Endothelial cell of umbilical vein (primary cell): Measurements from ENCODE around the gene PDCD7.

Source experiments
- CTCF ChIP-seq, 2 donors: IDR thresholded peaks; 1 replicate in 1 of 2; 2 replicates in 1 of 2; pipeline ENCODE4 v1.5.1; 2011; ENCODE audit warnings: low read length in 2 of 2, mild to moderate bottlenecking in 2 of 2, moderate library complexity in 2 of 2, control low read depth in 1 of 2, inconsistent platforms in 1 of 2, low read depth in 1 of 2; ENCODE audit not compliant: insufficient read depth in 1 of 2; ENCODE audit errors: extremely low read depth in 1 of 2
- EZH2 ChIP-seq: IDR thresholded peaks from 2 replicates; pipeline ENCODE4 v1.6.1; 2012; ENCODE audit warnings: borderline replicate concordance, low read depth, mild to moderate bottlenecking, moderate library complexity, low read length, inconsistent platforms; ENCODE audit not compliant: severe bottlenecking
- FOS ChIP-seq: IDR thresholded peaks from 2 replicates; pipeline ENCODE4 v1.6.1; 2011; ENCODE audit warnings: mild to moderate bottlenecking, low read length, moderate library complexity, borderline replicate concordance; ENCODE audit not compliant: insufficient read depth
- JUN ChIP-seq: IDR thresholded peaks from 2 replicates; pipeline ENCODE4 v1.6.1; 2011; ENCODE audit warnings: borderline replicate concordance, low read depth; ENCODE audit not compliant: insufficient read length, insufficient read depth
- MYC ChIP-seq: IDR thresholded peaks from one replicate; pipeline ENCODE4 v1.6.1; 2011; ENCODE audit warnings: mild to moderate bottlenecking, low read depth, low read length
- POLR2A ChIP-seq: IDR thresholded peaks from 2 replicates; pipeline ENCODE4 v1.6.1; 2012; ENCODE audit warnings: low read depth, mild to moderate bottlenecking, control low read depth, low read length
- POLR2AphosphoS5 ChIP-seq: IDR thresholded peaks from 2 replicates; pipeline ENCODE4 v1.6.1; 2012; ENCODE audit warnings: low read depth, mild to moderate bottlenecking, control low read depth, low read length, moderate library complexity; ENCODE audit not compliant: insufficient read depth
- TF ChIP-seq, protein P1 (sequence below): IDR thresholded peaks from 2 replicates; pipeline ENCODE4 v1.6.1; 2011; ENCODE audit not compliant: insufficient read depth, insufficient read length

DNA sequence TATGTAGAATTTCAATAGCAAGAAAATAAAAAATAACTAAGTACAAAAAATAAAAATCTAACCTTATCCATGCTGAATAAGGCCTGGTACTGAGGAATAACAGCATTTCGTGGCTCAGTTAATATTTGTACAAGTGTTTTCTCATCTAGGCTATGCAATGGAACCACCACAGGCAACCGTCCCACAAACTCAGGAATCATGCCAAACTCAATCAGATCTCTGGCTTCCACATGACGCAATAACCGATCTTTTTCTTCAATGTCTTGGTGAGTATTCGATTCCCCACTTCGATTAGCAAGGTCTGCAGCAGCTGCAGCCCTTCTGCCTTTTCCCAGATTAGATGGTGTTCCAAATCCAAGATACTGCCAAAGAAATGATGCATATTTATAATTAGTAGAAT, 21.1 kb upstream of the PDCD7 start:
- TF ChIP-seq EZH2 (no peak), POLR2A (no peak), CTCF (IDR thresholded peaks at IDR 0.05; ENCODE audit: extremely low read depth in 1 of 2, insufficient read depth in 1 of 2, low read depth in 1 of 2, low read length in 2 of 2) (no peak), JUN (no peak), FOS (no peak), POLR2AphosphoS5 (no peak), MYC (no peak)
- TF ChIP-seq, protein P1, sequence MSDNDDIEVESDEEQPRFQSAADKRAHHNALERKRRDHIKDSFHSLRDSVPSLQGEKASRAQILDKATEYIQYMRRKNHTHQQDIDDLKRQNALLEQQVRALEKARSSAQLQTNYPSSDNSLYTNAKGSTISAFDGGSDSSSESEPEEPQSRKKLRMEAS = no peak
